Stimulated activated CD8-positive, alpha-beta memory T cell treated with anti-CD3 and anti-CD28 coated beads, Interleukin-12 subunit alpha, Interleukin-12 subunit beta, amount 100 ng/mL, for 24 hours (primary cell): Measurements from ENCODE around the gene TNP2.
A peak's percentile ranks its signal among the peaks of the same experiment; 100 is the strongest.

Experiments used
- DNase-seq: peaks from one replicate; pipeline ENCODE4 v3.0.0-alpha.2; 2020; ENCODE audit errors: extremely low read depth

The TNP2 gene

GRCh38 chr16:11240636-11241473 lies 28.3 kb downstream of the TNP2 start:
- DNase-seq, result no peak

- no peak for DNase-seq
These were observed 29.2 kb downstream of the TNP2 start for GRCh38 chr16:11239644-11240632.

- DNase-seq, result no peak
These were observed 30.6 kb downstream of the TNP2 start for GRCh38 chr16:11238272-11239202.

- DNase-seq, result no peak
These were observed 32.5 kb downstream of the TNP2 start for GRCh38 chr16:11236461-11237254.

- no peak for DNase-seq
These were observed 33.5 kb downstream of the TNP2 start for GRCh38 chr16:11235703-11235991.

- DNase-seq, result no peak
These were observed 34.0 kb downstream of the TNP2 start for GRCh38 chr16:11234884-11235702.

- DNase-seq, result peak; percentile 69
These were observed 35.3 kb downstream of the TNP2 start for GRCh38 chr16:11233727-11234376.

- DNase-seq, result peak; percentile 82
These were observed 36.0 kb downstream of the TNP2 start for GRCh38 chr16:11232852-11233726.

- no peak for DNase-seq
These were observed 36.7 kb downstream of the TNP2 start for GRCh38 chr16:11232302-11232851.

- no peak for DNase-seq
These were observed 37.7 kb downstream of the TNP2 start for GRCh38 chr16:11231367-11231970.

- no peak for DNase-seq
These were observed 39.2 kb downstream of the TNP2 start for GRCh38 chr16:11229906-11230305.

- DNase-seq, result no peak
These were observed 39.7 kb downstream of the TNP2 start for GRCh38 chr16:11229432-11229831.

GRCh38 chr16:11225677-11226549 lies 43.2 kb downstream of the TNP2 start:
- DNase-seq, result no peak

GRCh38 chr16:11224894-11225676 lies 44.0 kb downstream of the TNP2 start:
- DNase-seq, result no peak

GRCh38 chr16:11224096-11224893 lies 44.8 kb downstream of the TNP2 start:
- no peak for DNase-seq
